ENCODE results near the gene FAM193A.

Gene FAM193A

DNA sequence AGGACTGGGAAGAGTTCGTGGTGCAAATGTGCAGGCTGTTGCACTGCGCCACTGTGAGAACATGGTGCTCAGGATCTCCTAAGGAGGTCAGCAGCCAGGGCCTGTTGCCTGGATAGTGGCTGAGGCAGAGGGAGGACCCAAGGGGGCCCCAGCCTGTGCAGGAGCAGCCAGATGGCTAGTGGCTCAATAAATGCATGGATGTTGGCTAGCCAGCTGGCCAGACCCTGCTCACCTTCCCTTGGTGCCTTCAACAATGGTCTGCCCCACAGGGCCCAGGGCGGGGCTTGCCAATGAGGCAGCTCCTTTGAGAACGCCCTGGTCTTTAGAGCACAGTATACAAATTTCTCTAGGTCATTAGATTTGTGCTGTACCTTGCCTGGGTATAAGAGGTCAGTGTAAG is 152.2 kb downstream of the FAM193A start:
- Histone ChIP-seq H3K36me3 (ENCODE audit: insufficient read depth, low read length) (peaks cover 83% of the 10 kb centered on the region), H3K4me3 (ENCODE audit: low read length) (no peak overlapping the region), H2AFZ (ENCODE audit: low read depth, low read length) (no peak overlapping the region), H3K27me3 (ENCODE audit: insufficient read depth, low read length) (no peaks in the 10 kb centered on the region), H3K9me3 (ENCODE audit: low read length) (no peaks in the 10 kb centered on the region), H3K4me1 (ENCODE audit: insufficient read depth, low read length) (no peaks in the 10 kb centered on the region)

DNA sequence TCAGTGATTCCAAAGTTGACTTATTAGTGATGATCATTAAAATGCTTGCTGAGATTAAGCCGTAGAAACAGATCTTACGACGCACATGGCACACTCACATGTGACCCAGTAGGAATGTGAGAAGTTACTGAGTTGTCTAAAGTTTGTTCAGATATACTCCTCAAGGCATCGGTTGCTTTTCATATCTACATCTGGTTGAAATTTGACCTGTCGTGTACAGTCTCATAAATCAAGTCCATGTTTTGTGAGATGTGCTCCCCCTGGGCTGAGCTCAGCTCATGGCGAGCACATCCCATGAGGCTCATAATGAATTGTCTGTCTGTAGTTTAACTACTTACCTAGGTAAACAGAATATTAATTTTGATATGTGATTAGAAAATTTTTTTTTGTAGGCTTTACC is 152.7 kb downstream of the FAM193A start:
- Histone ChIP-seq H3K36me3 (ENCODE audit: insufficient read depth, low read length) (peaks cover 83% of the 10 kb centered on the region), H3K4me3 (ENCODE audit: low read length) (no peak overlapping the region), H3K27me3 (ENCODE audit: insufficient read depth, low read length) (no peaks in the 10 kb centered on the region), H3K4me1 (ENCODE audit: insufficient read depth, low read length) (no peaks in the 10 kb centered on the region), H2AFZ (ENCODE audit: low read depth, low read length) (no peak overlapping the region), H3K9me3 (ENCODE audit: low read length) (no peaks in the 10 kb centered on the region)

DNA sequence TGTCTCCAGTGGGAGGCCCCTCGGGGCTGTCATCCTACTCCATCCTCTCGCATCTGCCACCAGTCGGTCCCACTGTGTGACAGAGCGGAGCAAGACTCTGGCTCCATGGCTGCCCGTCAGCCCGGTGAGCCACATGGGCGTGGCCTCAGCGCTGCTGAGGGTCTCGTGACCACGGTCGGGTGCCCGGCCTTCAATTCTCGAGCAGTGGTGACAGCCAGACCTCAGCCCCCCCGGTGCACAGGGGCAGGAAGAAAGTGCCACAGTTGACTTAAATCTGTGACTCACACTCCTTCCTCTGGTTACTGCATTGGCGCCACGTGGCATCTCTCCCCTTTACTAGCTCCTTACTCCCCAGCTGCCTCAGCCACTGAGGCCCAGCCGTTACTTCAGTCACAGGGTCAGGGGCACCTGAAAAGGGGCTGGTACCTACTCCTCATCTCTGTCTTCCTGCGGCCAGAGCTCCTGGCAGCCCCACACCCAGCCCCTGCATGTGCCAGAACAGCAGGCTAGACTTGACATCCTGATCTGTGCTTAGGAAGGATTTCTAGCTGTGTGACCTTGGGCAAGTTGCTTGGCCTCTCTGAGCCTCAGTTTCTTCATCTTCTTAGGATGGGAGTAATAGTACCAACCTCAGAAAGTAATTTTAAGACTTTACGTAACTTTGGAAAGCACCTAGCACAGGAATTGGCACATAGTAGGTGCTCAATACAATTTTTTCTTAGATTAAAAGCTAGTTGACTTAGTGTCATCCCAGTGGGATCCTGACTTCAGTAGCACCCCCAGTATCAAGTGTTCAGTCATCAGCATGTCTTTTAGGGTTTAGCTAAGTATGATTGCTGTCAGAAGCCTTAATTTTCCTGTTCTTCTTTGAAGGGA is 153.6 kb downstream of the FAM193A start:
- peaks cover 82% of the 10 kb centered on the region for H3K36me3 ChIP-seq (ENCODE audit: insufficient read depth, low read length)
- H3K4me3 ChIP-seq (ENCODE audit: low read length): no peak overlapping the region
- H3K27me3 ChIP-seq (ENCODE audit: insufficient read depth, low read length): no peaks in the 10 kb centered on the region
- no peaks in the 10 kb centered on the region for H3K9me3 ChIP-seq (ENCODE audit: low read length)
- no peaks in the 10 kb centered on the region for H3K4me1 ChIP-seq (ENCODE audit: insufficient read depth, low read length)
- H2AFZ ChIP-seq (ENCODE audit: low read depth, low read length): no peak overlapping the region

DNA sequence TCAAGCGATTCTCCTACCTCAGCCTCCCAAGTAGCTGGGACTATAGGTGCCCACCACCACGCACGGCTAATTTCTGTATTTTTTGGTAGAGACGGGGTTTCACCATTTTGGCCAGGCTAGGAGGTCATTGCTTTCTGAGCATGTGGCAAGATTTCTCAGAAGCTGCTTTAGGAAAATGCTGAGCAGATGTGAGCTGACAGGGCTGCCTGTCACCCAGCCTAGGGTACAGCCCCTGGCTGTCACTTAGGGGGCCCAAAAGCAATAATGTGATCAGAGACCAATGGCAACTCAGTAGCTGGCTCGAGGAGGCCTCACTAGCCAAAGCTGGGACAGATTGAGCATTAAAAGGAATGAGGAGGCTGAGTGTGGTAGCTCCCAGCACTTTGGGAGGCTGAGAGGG is 154.9 kb downstream of the FAM193A start:
- Histone ChIP-seq H3K36me3 (ENCODE audit: insufficient read depth, low read length) (peaks cover 80% of the 10 kb centered on the region), H3K4me1 (ENCODE audit: insufficient read depth, low read length) (no peaks in the 10 kb centered on the region), H3K4me3 (ENCODE audit: low read length) (no peak overlapping the region), H3K9me3 (ENCODE audit: low read length) (no peaks in the 10 kb centered on the region), H2AFZ (ENCODE audit: low read depth, low read length) (no peak overlapping the region), H3K27me3 (ENCODE audit: insufficient read depth, low read length) (no peaks in the 10 kb centered on the region)

DNA sequence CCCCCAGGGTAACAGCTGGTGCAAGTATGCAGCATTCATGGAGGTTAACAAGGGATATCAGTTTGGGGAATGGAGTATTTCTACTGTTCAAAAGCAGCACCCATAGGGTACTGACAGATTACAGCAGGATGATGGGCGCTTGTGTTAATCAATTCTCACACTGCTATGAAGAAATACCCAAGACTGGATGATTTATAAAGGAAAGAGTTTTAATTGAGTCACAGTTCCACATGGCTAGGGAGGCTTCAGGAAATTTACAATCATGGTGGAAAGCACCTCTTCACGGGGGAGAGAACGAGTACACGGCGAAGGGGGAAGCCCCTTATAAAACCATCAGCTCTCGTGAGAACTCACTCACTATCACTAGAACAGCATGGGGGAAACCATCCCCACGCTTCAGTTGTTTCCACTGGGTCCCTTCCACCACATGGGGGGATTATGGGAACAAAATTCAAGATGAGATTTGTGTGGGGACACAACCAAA is 155.5 kb downstream of the FAM193A start:
- Histone ChIP-seq H3K9me3 (ENCODE audit: low read length) (no peaks in the 10 kb centered on the region), H2AFZ (ENCODE audit: low read depth, low read length) (no peak overlapping the region), H3K36me3 (ENCODE audit: insufficient read depth, low read length) (peaks cover 83% of the 10 kb centered on the region), H3K27me3 (ENCODE audit: insufficient read depth, low read length) (no peaks in the 10 kb centered on the region), H3K4me3 (ENCODE audit: low read length) (no peak overlapping the region), H3K4me1 (ENCODE audit: insufficient read depth, low read length) (no peaks in the 10 kb centered on the region)

DNA sequence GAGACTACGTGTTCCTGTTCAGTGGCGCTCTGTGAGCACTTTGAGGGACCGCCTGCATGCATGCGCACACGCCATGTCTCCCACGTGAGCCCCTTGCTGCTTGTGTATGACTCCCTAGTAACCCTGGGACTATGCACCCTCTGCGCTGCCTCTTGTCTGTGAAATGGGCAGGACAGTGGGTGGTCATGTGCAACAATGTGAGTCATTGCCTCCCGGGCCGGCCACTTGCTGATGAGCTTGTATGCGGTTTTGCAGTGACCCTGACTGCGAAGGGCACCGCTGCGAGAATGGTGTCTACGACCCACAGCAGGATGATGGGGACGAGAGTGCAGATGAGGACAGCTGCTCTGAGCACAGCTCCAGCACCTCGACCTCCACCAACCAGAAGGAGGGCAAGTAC is 158.2 kb downstream of the FAM193A start:
- Histone ChIP-seq H3K36me3 (ENCODE audit: insufficient read depth, low read length) (peaks cover 88% of the 10 kb centered on the region), H3K4me1 (ENCODE audit: insufficient read depth, low read length) (no peaks in the 10 kb centered on the region), H3K4me3 (ENCODE audit: low read length) (no peak overlapping the region), H2AFZ (ENCODE audit: low read depth, low read length) (no peak overlapping the region), H3K27me3 (ENCODE audit: insufficient read depth, low read length) (no peaks in the 10 kb centered on the region), H3K9me3 (ENCODE audit: low read length) (no peaks in the 10 kb centered on the region)

DNA sequence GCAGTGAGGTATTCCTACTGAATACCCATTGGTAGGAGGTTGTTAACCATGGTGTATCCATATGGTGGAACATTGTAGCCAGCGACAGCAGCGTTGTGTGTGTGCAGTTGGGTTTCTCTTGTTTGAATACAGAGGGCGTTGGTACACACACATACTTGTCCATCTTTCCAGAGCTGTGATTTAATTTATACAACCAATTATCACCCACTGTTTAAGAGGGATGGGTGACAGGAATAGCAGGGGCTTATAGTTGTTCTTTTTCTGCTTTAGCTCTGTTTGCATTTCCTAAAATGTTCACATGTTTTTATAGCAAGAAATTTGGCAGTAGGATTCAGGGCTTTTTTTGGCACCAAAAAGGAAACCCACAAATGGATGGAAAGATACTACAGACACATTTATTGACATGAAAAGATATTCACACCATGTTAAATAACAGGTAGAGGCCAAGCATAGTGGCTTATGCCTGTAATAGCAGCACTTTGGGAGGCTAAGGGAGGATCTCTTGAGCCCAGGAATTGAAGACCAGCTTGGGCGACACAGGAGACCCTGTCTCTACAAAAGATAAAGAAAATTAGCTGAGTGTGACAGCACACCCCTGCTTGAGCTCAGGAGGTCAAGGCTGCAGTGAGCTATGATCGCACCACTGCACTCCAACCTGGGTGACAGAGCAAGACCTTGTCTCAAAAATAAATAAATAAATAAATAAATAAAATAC is 159.1 kb downstream of the FAM193A start:
- no peaks in the 10 kb centered on the region for H3K9me3 ChIP-seq (ENCODE audit: low read length)
- no peaks in the 10 kb centered on the region for H3K4me1 ChIP-seq (ENCODE audit: insufficient read depth, low read length)
- no peak overlapping the region for H3K4me3 ChIP-seq (ENCODE audit: low read length)
- H2AFZ ChIP-seq (ENCODE audit: low read depth, low read length): no peak overlapping the region
- H3K27me3 ChIP-seq (ENCODE audit: insufficient read depth, low read length): no peaks in the 10 kb centered on the region
- peaks cover 88% of the 10 kb centered on the region for H3K36me3 ChIP-seq (ENCODE audit: insufficient read depth, low read length)

DNA sequence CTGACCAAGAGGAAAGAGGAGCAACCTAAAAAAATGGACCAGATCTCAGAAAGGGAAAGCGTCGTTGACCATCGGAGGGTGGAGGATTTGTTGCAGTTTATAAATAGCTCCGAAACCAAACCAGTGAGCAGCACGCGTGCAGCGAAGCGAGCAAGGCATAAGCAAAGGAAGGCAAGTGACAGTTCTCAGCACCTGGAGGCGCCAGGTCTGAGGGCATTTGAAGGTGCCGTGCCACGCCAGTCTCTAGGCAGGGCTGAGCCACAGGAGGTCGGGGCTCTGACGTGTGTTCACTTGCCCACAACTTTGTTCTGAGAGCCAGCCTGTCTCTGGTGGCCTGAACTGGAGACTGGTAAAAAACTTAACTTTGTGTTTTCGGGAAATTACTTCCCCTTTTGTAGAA is 160.0 kb downstream of the FAM193A start:
- Histone ChIP-seq H3K36me3 (ENCODE audit: insufficient read depth, low read length) (peaks cover 87% of the 10 kb centered on the region), H3K27me3 (ENCODE audit: insufficient read depth, low read length) (no peaks in the 10 kb centered on the region), H3K4me3 (ENCODE audit: low read length) (no peak overlapping the region), H2AFZ (ENCODE audit: low read depth, low read length) (no peak overlapping the region), H3K4me1 (ENCODE audit: insufficient read depth, low read length) (no peaks in the 10 kb centered on the region), H3K9me3 (ENCODE audit: low read length) (no peaks in the 10 kb centered on the region)

DNA sequence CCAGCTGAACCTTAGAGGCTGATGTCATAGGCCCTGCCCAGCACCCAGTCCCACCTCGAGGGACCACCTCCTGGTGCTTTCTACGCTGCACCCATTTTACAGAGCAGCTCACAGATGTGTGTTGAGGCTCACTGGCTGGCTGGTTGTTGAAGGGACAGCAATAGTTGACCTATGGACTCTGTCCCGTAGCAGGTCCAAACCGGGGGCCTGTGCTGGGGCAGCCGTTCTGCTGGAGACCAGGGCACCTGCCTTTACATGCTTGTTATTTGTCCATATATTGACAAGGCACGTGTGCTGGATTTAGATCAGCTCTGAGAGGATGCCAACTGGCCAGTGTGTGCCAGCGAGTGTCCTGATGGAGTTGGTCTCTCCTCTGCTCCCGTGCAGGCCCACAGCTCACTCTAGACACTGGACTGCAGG is 161.6 kb downstream of the FAM193A start:
- Histone ChIP-seq H2AFZ (ENCODE audit: low read depth, low read length) (no peak overlapping the region), H3K27me3 (ENCODE audit: insufficient read depth, low read length) (no peaks in the 10 kb centered on the region), H3K36me3 (ENCODE audit: insufficient read depth, low read length) (peaks cover 86% of the 10 kb centered on the region), H3K4me3 (ENCODE audit: low read length) (no peak overlapping the region), H3K4me1 (ENCODE audit: insufficient read depth, low read length) (no peaks in the 10 kb centered on the region), H3K9me3 (ENCODE audit: low read length) (no peaks in the 10 kb centered on the region)

DNA sequence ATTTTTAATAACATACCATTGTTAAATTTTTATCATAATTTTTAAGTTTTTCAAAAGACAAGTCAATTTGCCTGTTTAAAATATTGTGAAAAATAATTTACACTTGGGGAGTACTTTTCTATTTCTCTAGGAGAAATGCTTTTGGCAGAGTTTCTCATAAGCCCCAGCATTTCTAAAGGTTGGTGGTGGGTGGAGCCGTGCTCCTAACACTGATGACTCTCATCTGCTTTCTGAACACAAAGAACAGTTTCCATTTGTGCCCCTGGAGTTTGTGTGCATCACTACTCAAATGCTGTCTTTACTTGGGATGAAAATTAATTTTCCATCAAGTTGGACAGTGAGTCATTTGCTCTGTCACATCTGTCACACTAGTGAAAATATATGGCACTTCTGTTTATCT is 162.1 kb downstream of the FAM193A start:
- Histone ChIP-seq H3K9me3 (ENCODE audit: low read length) (no peaks in the 10 kb centered on the region), H3K4me3 (ENCODE audit: low read length) (no peak overlapping the region), H3K4me1 (ENCODE audit: insufficient read depth, low read length) (no peaks in the 10 kb centered on the region), H3K36me3 (ENCODE audit: insufficient read depth, low read length) (peaks cover 86% of the 10 kb centered on the region), H2AFZ (ENCODE audit: low read depth, low read length) (no peak overlapping the region), H3K27me3 (ENCODE audit: insufficient read depth, low read length) (no peaks in the 10 kb centered on the region)

DNA sequence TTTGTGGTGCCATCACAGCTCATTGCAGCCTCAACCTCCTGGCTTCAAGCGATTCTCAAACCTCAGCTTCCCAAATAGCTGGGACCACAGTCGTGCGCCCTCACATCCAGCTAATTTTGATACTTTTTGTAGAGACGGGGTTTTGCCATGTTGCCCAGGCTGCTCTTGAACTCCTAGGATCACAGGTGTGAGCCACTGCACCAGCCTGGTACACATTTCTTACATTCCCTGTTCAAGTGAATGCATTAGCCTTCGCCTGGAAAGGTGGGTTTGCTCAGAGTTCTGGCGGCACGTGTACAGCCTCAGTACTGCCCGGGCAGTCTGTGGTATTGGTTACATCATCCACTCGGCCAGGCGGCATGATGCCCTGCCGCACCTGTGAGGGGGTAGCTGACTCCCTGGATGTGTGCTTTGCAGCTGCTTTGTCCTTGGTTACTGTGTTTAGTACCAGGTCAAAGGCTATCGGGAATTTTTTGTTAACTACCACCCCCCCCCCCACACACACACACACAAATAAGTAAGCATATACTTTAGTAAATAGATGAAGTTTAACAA is 162.6 kb downstream of the FAM193A start:
- Histone ChIP-seq H3K27me3 (ENCODE audit: insufficient read depth, low read length) (no peaks in the 10 kb centered on the region), H3K4me1 (ENCODE audit: insufficient read depth, low read length) (no peaks in the 10 kb centered on the region), H2AFZ (ENCODE audit: low read depth, low read length) (no peak overlapping the region), H3K4me3 (ENCODE audit: low read length) (no peak overlapping the region), H3K9me3 (ENCODE audit: low read length) (no peaks in the 10 kb centered on the region), H3K36me3 (ENCODE audit: insufficient read depth, low read length) (peaks cover 85% of the 10 kb centered on the region)

DNA sequence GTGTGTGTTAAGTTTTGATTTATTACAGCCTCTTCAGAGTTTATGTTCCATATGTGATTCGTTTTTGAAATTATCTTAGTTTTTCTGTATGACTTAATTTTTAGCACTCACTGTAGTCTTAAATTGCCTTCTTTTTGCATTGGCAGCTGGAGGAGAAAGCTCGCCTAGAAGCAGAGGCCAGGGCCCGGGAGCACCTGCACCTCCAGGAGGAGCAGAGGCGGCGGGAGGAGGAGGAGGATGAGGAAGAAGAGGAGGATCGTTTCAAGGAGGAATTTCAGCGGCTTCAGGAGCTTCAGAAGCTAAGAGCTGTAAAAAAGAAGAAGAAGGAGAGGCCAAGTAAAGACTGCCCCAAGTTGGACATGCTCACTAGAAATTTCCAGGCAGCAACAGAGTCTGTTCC is 163.1 kb downstream of the FAM193A start:
- Histone ChIP-seq H3K9me3 (ENCODE audit: low read length) (no peaks in the 10 kb centered on the region), H3K27me3 (ENCODE audit: insufficient read depth, low read length) (no peaks in the 10 kb centered on the region), H3K4me1 (ENCODE audit: insufficient read depth, low read length) (no peaks in the 10 kb centered on the region), H3K36me3 (ENCODE audit: insufficient read depth, low read length) (peaks cover 86% of the 10 kb centered on the region), H2AFZ (ENCODE audit: low read depth, low read length) (no peak overlapping the region), H3K4me3 (ENCODE audit: low read length) (no peak overlapping the region)

DNA sequence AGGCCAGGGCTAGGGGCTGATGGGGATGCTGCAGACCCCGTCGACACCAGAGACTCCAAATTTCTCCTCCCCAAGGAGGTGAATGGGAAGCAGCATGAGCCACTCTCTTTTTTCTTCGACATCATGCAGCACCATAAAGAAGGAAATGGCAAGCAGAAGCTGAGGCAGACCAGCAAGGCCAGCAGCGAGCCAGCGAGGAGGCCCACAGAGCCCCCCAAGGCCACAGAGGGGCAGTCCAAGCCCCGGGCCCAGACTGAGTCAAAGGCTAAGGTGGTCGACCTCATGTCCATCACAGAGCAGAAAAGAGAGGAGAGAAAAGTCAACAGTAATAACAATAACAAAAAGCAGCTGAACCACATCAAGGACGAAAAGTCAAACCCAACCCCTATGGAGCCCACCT is 163.6 kb downstream of the FAM193A start:
- Histone ChIP-seq H3K36me3 (ENCODE audit: insufficient read depth, low read length) (peaks cover 84% of the 10 kb centered on the region), H3K4me1 (ENCODE audit: insufficient read depth, low read length) (no peaks in the 10 kb centered on the region), H3K4me3 (ENCODE audit: low read length) (no peak overlapping the region), H3K9me3 (ENCODE audit: low read length) (no peaks in the 10 kb centered on the region), H3K27me3 (ENCODE audit: insufficient read depth, low read length) (no peaks in the 10 kb centered on the region), H2AFZ (ENCODE audit: low read depth, low read length) (no peak overlapping the region)

Measured in neuron (in vitro differentiated cells).